ENCODE data around the gene CFHR2.
"Not testable (repeated sequence)": the region's sequence is repeated elsewhere in the genome, so short reads cannot be mapped to it uniquely, and the experiment has no call there.

CFHR2 gene

DNA sequence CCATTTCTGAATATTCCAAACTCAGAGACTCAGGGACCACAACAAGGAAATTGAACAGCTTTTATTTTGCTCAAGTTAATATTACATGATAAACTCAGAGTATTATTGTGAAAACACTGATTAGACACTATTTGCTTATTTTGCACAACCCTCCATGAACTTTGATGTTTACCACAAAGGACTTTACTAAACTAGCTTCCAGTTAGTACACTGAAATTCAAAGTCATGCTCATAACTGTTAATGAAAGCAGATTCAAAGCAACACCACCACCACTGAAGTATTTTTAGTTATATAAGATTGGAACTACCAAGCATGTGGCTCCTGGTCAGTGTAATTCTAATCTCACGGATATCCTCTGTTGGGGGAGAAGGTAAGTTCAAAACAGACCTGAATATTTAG lies at the start of gene CFHR2:
TSS of gene CFHR2 (plus strand) at position 171 of the 400 bp plus-strand sequence. CDS start at position 314, 143 bp downstream.
- FAIRE-seq: not testable (repeated sequence)

- FAIRE-seq: no peak
Observed at GRCh38 chr1:196896355-196896754, 47.2 kb upstream of the CFHR2 start.

GRCh38 chr1:196897158-196897828 lies 46.2 kb upstream of the CFHR2 start:
- no peak for FAIRE-seq

- FAIRE-seq: no peak
Observed at GRCh38 chr1:196902344-196902743, 41.2 kb upstream of the CFHR2 start.

DNA sequence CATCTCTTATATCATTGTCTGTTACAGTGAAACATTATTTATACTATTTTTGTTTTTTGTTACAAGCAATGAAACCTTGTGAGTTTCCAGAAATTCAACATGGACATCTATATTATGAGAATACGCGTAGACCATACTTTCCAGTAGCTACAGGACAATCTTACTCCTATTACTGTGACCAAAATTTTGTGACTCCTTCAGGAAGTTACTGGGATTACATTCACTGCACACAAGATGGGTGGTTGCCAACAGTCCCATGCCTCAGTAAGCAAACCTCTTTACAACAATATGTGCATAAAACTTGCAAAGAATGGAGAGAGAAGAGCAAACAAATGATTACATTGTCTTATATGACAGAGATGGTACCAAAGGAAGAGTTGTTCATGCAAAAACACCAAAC lies 33.3 kb upstream of the CFHR2 start:
- no peak for FAIRE-seq

DNA sequence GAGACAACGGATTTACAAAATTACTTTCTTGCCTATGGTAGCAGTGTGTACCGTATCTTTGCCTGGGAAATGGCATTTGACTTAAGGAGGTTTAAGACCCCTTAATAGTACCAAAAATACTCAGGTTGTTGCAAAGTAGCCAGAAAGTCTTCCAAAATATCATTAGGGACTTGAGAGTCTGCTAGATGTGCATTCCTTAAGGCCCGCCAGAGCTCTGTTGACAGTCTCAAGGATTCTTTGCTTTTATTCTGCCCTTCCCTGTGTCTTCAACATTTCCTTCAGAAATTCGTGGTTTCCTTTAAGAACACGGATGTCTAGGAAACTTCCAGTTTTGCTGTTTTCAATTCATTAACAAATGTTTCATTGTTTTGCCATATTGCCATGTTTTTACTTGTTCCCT lies 31.3 kb upstream of the CFHR2 start:
- FAIRE-seq: not testable (repeated sequence)

GRCh38 chr1:196926839-196927238 lies 16.7 kb upstream of the CFHR2 start:
- not testable (repeated sequence) for FAIRE-seq

DNA sequence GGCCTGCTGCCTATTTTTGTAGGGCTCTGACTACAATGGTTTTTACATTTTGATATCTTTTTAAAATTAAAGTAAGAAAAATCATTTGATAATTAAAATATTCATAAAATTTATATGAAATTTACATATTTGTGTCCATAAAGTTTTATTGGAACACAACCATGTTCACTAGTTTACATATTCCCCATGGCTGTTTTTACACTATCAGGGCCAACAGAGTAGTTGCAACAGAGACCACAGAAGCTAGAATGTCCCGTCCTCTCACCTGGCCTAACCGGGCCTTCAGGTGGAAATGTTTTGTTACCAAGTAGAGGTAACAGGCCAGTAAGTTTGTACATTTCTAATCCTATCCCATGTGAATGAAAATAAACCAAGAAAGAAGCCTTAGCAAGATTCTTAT lies 10.7 kb upstream of the CFHR2 start:
- FAIRE-seq: not testable (repeated sequence)

DNA sequence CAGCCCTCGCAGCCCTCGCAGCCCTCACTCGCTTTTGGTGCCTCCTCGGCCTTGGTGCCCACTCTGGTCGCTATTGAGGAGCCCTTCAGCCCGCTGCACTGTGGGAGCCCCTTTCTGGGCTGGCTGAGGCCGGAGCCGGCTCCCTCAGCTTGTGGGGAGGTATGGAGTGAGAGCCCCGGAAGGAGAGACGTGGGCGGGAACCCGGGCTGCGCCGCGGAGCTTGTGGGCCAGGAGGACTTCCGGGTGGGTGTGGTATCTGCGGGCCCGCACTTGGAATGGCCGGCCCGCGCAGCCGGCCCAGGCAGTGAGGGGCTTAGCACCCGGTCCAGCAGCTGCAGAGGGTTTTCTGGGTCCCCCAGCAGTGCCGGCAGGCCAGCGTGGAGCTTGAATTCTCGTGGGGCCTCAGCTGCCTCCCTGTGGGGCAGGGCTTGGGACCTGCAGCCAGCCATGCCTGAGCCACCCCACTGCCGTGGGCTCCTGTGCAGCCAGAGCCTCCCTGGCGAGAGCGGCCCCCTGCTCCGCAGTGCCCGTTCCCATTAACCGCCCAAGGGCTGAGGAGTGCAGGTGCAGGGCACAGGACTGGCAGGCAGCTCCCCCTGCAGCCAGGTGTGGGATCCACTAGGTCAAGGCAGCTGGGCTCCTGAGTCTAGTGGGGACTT lies 9.9 kb upstream of the CFHR2 start:
- no peak for FAIRE-seq

- FAIRE-seq: not testable (repeated sequence)
Observed at GRCh38 chr1:196941474-196941873, 2.1 kb upstream of the CFHR2 start.

DNA sequence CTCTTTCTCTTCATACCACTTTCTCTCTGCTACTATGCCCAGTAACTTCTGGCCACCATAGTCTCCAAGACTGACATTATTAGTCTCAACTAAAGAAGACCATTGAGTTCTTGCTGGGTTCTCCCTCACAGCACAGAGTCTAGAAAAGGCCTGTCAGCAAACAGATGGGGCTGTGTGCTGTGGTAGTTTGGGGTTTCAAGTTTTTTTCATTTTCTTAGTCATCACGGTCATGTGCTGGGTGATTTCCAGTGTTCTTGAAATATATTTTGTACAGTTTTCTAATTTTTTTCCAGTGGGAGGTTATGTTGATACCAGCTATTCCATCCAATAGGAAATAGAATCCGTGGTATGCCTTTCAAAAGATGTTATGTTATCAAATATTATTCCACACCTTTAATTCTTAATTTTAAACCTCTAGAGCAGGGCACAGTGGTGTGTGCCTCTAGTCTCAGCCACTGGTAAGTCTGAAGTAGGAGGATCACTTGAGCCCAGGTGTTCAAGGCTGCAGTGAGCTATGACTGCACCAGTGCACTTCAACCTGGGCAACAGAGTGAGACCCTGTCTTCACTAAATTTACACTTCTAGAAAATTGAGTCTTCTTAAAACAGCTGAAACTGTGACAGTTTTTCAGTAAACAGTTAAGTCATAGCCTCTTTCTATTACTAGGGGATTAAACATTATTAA lies 8.3 kb downstream of the CFHR2 start:
- FAIRE-seq: no peak

DNA sequence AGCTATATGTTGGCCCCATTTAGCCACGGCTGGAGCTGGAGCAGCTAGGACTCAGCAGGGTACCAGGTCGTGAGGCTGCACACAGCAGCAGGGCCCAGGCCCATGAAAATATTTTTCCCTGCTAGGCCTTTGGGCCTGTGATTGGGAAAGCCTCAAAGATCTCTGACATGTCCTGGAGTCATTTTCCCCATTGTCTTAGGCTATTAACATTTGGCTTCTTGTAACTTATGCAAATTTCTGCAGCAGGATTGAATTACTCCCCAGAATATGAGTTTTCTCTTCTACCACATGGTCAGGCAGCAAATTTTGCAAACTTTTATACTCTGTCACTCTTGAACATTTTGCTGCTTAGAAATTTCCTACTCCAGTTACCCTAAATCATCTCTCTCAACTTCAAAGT lies 11.2 kb downstream of the CFHR2 start:
- FAIRE-seq: no peak

DNA sequence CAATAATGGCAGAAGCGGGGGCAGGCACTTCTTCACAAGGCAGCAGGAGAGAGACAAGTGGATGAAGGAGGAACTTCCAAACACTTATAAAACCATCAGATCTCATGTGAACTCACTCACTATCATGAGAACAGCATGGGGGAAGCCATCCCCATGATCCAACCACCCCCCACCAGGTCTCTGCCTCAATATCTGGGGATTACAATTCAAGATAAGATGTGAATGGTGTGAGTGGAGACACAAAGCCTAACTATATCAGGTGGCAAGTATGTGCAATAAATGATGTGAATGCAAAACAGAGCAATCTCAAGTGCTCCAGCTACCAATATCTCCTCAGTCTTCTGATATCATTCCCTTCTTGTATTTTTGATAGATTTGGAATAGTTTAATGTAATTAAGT lies 12.4 kb downstream of the CFHR2 start:
- FAIRE-seq: no peak

DNA sequence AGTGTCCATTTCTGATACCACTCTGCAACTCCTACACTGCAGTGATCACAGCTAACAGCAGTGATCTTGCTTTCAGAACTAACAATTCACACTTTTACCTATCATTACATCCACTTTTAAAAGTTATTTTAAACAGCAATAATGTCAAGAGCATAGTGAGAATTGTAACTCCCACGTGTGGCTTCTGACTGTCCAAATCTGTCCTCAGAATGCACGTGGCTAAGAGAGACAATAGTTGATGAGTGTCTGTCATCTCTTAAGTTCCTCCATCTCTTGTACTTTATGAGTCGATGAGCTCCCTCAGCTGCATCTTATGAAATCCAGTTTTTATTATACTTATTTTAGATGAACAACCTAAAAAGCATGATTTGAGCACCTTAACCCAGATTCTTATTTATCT lies 17.3 kb downstream of the CFHR2 start:
- FAIRE-seq: no peak

- FAIRE-seq: no peak
Observed at GRCh38 chr1:196970182-196970581, 26.6 kb downstream of the CFHR2 start.

DNA sequence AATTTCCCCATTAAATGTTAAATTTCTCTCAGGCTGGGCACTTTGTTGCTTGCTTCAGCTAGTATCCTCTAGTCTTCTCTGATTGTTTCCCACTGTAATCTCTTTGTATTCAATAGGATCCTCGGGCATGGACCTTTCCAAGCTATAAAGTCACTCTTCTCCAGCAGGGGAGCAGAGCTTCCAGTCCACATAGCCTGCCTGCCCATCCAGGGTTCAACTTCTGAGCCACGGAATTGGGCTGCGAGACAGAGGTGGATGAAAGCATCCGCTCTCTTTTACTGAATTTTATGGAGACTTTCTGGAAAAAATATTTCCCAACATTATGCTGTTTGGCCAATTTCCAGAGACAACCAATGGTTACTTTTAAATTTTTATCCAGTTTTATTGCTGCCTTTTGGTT lies 32.7 kb downstream of the CFHR2 start:
- no peak for FAIRE-seq

GRCh38 chr1:196977278-196977677 lies 33.7 kb downstream of the CFHR2 start, which contains the start of gene CFHR5:
Gene CFHR5, plus strand, starts transcription at chr1:196977556. Its CDS starts 109 bp downstream, at chr1:196977665.
- no peak for FAIRE-seq

GRCh38 chr1:196980859-196981258 lies 37.3 kb downstream of the CFHR2 start:
- FAIRE-seq: no peak

DNA sequence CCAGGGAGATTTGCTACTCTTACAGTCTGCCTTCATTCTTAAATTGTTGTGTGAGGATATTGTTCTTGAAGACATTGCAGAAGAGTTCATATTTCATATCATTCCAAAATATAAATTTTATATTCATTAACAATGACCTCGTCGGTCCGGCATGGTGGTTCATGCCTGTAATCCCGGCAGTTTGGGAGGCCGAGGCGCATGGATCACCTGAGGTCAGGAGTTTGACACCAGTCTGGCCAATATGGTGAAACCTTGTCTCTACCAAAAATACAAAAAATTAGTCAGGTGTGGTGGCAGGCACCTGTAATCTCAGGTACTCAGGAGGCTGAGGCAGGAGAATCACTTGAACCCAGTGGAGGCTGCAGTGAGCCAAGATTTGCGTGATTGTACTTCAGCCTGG lies 38.7 kb downstream of the CFHR2 start:
- not testable (repeated sequence) for FAIRE-seq

GRCh38 chr1:196991919-196992651 lies 48.5 kb downstream of the CFHR2 start:
- FAIRE-seq: not testable (repeated sequence)

DNA sequence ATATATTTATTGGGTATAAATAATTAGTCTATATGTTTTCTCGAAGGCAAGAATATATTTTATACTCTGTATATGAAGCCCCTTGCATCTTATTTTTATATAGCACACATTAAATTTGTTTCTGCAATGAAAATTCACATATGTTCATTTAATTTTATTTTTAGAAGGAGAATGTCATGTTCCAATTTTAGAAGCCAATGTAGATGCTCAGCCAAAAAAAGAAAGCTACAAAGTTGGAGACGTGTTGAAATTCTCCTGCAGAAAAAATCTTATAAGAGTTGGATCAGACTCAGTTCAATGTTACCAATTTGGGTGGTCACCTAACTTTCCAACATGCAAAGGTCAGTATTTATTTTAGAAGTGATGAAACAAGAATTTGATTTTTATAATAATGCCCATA lies 50.4 kb downstream of the CFHR2 start:
- FAIRE-seq: no peak

GRCh38 chr1:196997423-196997822 lies 53.9 kb downstream of the CFHR2 start:
- no peak for FAIRE-seq

- no peak for FAIRE-seq
Observed at GRCh38 chr1:197001828-197002227, 58.3 kb downstream of the CFHR2 start.
